HG03565 (cell line): ENCODE measurements around the gene CCDC70.
A peak's percentile ranks its signal among the peaks of the same experiment; 100 is the strongest.
"Not testable (repeated sequence)": the region's sequence is repeated elsewhere in the genome, so short reads cannot be mapped to it uniquely, and the experiment has no call there.

Experiments used
- ATAC-seq: cut with Tn5 transposase; IDR thresholded peaks from one replicate; pipeline ENCODE4 v1.9.1; 2021; ENCODE audit warnings: mild to moderate bottlenecking, moderate library complexity; ENCODE audit not compliant: unreplicated experiment

CCDC70 gene

DNA sequence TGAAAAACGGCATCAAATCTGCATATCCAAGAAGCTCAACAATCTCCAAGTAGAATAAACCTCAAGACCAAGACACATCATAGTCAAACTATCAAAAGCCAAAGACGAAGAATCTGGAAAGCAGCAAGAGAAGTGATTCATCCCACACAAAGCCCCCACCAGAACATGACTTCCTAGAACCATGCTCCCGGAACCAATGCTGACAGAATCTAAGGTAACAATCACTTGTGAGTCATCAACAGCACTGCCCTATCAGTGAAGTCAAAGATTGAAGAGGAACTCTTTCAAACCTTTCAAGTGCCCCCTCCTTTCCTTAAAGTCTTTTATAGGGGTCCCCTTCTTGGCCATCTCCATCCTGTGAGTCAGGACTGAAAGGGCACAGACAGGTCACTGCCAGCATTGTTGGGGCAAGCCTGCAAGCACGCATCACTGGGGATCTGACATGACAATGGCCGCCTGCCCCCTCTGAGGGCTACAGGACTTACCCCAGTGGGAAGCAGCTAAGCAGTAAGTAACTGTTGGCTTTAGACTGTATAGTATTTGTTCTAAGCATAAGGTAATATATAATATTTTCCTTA lies at the start of gene CCDC70:
Gene CCDC70, plus strand, starts transcription at position 247 of the 578 bp plus-strand sequence. CDS start 3,443 bp downstream, outside the sequence.
- ATAC-seq: no peak

DNA sequence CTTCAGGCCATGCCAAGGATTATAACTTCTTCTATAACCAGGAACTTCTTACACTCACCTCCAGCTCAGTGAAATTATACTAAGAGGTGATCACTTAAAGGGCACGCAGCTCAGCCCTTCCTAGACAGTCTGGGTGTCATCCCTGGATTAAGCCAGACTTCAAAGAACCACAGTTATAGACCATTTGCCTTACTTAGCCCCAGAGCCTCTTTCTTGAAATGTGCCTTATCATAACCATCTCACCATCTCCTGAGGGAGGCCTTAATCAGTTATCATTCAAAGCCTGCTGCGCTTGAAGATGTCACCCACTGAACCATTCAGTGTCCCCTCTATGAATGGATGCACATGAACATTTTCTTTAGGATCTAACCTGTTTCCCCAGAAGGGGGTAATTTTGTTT lies 47.7 kb upstream of the CCDC70 start:
- ATAC-seq: no peak

DNA sequence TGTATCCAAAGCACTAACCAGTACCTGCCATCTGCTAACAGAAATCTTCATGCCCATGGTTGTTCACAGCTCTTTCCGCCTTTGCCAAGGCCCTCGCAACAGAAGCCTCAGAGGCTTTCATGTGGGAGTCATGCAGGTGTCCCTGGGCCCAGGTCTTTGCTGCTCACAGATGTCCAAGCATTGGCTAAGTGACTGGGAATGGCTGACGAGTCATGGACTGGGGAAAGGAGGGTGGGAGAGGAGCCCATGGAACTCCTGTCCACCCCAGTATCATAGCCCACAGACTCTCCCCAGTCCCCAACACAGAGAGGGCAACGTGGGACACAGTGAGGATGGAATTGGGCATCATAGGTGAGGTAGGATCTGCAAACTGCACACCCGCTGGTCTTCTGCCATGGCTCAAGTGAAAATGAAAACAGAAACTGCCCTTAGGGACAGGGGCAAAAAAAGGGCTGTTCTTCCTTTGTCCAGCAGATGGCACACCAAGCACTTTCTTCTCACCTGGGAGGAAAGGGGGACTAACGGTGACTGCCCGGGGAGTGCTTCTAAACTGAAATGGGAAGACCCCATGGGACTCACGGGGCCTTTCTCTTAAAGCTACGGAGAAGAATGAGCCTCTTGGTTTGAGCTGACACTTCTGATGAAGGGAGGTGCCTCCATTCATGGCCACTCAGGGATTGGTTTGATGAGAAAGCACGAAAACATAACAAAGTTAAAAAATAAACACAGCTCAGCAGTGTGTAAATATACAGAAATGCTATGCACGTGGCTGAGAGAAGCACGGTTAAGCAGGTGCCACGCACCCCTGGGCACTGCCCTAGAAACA lies 46.7 kb upstream of the CCDC70 start:
- ATAC-seq: peak; percentile 59

DNA sequence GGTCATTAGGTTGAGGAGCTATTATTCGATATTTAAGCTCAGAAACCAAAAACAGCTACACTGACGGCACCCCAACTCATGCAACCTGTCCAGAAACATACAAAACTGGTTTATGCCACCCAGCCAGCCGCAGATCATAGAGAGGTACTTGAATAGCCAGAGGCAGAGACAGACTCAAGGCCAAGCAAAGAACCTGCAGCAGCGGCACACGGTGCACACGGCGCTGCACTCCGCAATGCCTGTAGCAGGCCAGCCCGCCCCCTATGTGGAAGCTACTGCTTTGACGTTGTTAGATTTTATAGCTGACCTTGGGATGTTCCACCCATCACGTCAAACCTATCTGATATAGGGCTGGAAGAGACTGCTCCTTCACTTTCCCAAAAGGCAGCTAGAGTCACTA lies 45.9 kb upstream of the CCDC70 start:
- no peak for ATAC-seq

DNA sequence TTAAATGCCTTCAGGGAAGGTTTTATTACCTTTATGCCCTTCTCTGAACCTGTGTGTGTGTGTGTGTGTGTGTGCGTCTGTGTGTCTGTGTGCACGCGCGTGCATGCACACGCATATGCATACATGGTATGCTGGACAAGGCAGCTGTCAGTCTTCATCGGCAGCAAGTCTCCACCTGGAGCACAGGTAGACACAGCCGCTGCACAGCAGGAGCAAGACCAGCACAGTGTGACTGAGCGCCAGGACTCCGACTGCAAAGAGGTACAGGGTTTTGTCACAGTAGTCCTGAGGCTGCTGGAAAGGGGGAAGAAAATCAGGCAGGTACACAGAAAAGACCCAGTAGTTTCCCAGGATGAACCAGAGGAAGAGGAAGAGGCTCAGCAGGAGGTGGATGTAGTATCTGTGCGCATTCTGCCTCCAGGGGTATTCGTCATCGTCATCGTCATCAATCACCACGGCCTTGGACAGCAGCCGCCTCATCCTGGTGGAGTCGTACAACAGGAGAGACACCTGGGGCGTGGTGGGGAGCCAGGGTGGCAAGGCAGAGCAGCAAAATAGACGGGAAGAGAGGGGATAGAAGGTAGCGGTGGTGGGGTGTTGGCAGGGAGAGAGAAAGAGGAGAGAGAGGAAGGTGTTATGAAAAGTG lies 45.0 kb upstream of the CCDC70 start:
- no peak for ATAC-seq

DNA sequence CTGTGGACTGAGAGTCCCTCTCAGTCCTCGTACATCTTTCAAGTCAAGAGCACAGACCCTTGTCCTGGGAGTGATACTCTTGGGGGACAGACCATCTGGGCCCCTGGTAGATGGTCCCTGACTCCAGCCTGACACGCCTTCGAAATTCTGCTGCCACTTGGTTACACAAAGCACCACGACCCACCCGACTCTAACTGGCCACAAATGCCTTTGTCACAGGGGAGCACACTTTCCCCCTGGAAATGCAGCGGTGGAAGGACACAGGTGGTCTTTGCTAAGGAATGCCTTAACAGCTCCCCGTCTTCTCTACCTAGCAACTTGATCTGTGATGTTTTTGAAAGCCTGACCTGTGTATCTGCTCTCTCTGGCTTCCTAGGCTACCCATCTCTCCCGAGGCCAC lies 44.1 kb upstream of the CCDC70 start:
- no peak for ATAC-seq

DNA sequence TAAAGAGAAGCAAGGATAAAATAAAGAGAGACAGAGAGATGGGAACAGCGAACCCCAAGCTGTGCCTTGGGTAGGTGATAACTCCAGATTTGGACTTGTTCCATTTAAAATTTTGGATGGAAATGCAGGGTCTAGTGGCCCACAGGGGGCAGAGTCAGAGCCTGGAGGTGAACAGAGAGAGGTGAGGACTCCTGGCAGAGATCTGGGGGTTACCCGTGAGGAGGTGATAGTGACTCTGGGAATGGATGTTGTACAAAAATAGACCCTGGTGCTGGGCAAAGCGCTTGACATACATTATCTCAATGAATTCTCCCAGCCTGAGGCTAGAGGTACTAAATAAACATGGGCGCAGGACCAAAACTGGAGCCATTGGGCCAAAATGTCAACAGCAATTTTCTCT lies 43.5 kb upstream of the CCDC70 start:
- ATAC-seq: no peak

DNA sequence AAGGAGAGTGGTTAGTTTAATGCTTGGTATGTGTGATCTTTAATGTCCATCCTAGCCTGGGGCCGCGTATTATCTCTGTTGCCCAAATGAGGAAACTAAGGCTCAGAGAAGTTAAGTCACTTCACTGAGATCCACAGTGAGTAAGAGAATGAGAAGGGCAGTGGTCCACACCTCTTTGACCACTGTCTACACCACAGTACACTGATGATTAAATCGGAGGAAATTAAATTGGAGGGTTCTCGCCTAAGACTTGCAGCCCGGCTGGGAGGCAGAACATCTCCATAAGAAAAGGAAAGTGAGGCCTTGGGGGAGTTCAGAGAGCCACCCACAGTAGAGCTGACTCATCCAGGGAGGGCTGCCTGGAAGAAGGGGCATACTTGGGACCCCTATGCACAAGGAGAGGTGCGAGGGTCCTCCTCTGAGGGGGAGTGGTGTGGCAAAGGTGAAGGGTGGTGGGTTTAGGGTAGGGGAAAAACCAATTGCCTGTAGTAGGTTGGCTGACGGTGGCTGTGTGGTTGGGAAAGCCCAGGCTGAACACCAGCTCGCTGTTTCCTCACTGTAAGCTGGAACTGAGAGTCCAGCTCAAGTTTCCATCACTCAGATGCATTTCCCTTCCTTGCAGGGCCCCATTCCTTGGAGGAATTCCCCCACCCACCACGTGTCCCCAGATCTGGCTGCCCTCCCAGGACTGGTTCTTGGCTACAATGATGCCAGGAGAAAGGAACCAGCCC lies 42.8 kb upstream of the CCDC70 start:
- ATAC-seq: no peak

DNA sequence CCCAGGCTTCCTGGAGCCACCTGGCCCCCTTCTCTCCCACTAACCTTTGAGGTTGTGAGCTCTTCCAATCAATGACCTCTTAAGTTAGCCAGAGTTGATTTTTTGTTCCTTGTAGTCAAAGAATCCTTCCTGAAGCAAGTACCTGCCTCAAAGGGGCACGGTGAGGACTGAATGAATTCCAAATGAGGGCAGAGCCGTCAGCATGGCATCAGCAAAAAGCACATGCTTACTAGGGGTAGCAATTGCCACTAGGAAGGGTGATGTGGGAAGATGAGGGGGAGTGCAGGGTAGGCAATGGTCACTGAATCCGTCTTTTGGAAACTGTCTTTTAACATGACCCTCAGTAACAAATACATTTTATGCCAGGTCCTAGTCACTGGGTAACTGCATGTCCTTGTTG lies 42.2 kb upstream of the CCDC70 start:
- no peak for ATAC-seq

DNA sequence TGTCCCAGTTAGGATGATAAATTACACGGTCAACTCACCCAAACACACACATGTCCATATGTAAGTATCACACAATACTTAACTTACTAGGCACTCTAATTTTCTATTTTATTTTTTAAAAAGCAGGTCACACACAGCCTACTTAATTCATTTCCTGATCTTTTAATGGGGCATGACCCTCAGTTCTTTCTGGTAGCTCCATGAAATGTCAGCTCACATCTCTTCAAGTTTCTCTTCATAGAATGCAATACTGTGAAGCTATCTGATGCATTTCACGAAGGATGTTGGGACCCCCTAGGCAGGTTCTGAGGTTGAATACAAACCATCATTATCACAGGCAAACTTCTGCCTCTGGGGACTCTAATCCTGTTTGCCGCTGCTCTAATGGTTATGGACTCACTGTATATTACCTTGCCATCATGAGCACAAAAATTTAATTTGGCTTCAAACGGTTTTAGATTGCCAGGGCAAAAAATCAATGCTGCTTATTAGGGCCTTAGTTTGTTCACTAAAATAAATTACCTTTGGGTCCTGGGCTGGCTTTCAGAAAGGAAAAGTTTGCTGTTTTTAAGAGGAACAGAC lies 41.7 kb upstream of the CCDC70 start:
- no peak for ATAC-seq

DNA sequence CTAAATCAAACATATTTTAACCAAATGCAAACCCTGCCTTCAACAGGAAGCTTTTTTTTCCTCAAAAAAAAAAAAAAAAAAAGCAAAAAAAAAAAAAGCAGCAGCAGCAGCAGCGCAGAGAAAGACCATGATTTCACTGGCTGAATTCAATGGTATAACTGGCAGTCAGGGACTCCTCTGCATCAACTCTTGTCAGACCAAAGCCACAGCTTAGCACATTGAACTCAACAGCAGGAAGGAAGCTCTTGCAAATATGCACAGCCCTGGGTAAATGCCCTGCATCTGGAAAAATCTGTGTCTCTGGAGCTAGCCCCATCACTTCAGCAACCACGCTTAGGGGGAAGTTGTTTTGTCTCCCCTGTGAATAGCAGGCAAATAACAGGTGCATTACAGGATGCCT lies 40.2 kb upstream of the CCDC70 start:
- ATAC-seq: no peak

DNA sequence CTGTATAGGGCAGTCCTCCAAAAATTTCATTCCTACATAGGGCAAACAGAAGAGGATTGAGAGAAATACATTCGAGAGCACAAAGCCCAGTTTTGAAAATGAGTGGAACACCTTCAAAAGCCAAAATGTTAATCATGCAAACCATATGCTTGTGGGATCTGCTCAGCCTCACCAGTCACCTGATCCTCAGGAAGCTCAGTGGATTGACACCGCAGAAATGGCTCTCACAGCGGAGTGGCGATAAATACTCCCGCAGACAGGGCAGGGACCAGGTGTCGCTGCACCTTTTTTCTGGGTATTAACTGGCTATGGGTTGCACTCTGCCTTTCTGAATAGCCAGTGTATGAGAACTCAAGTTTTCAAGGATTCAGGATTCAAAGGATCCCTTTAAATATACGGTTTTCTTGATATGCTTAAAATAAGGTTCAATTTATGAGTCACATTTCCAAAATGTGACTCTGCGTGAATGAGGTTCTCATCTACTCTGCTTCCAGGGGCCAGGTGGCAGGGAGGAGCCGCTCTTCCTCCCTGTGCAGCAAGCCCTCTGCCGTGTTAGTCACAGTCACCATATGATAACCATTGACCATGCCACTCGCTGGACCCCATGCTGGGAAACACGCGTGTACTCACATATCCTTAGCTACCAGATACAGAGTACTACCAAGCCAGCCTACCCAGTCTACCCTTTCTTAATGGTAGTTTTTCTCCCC lies 39.5 kb upstream of the CCDC70 start:
- ATAC-seq: no peak

DNA sequence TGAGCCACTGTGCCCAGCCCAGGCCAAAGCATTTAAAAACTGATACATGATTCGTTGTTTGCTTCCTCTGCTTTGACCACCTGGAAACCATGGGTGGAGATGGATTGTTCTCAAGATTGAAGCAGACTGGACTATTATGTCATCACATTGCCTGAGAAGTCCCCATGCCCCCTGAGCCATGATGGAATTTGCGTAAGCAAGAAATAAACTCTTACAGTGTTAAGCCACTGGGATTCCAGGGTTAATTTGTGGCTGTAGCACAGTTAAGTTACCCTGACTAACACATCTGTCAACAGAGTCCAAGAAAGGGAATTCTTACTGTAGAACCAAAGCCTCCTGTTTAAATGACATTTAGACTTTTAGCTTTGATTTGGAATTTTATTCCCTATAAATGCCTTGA lies 38.4 kb upstream of the CCDC70 start:
- no peak for ATAC-seq

DNA sequence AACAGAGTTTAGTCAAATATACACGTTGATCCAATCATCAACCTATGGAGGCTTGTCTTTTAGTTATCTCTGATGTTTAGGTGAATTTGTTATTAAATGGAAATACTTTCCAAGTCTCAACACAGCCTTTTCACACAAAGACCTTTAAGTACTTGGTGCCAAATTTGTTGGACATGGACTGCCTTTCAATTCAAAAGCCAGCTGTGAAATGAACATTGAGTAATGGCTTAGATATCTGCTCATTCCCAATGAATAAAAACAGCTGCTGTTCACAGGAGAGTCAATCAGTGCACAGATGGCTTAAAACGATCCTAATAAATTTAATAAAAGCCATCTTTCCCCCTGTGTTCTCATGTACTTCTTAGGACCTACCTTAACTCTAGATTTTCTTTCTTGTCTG lies 37.9 kb upstream of the CCDC70 start:
- no peak for ATAC-seq

DNA sequence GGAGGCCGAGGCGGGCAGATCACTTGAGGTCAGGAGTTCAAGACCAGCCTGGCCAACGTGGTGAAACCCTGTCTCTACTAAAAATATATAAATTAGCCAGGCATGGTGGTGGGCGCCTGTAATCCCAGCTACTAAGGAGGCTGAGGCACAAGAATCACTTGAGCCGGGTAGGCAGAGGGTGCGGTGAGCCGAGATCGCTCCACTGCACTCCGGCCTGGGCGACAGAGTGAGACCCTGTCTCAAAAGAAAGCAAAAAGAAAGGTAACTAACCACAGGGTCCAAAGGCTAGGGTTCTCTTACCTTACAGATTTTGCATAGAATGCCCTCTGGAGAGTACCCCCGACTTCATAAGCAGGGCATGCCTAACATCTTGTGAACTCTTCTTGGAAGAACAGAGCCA lies 37.1 kb upstream of the CCDC70 start:
- not testable (repeated sequence) for ATAC-seq

DNA sequence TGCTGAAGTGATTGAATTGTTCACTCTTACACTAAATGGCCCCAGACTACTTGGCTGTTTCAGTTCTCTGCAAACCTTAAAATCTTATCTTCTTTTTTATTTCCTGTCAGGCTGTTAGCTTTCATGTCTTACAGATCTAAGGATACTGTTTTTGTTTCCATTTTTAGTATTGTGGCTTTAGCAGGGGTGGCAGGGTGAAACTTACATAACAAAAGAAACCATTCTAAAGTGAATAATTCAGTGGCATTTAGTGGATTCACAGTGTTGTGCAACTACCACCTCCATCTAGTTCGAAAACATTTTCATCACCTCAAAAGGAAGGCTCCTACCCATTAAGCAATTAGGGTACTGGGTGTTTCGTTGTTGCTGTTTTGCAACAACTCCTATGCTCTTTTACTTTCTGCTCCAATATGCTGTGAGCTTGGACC lies 36.6 kb upstream of the CCDC70 start:
- ATAC-seq: no peak

DNA sequence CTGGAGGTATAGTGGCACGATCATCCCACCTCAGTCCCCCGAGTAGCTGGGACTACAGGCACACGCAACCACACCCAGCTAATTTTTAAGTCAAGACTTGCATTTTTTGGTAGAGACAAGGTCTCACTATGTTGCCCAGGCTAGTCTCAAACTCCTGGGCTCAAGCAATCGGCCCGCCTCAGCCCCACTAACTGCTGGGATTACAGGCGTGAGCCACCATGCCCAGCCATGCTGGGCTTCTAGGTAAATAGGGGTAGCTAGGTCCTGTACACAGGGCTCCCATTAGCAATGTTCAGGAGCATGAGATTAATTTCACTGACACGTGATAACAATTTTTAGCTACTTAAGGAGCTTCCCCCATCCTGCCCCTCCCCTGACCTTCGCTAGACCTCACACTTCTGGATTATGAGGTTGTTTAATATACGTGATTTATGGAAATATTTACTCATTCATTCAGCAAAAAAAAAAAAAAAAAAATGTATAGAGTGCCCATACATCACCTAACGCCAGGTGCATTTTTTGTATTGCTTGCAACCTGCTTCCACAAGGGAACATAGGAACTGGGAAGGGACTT lies 36.0 kb upstream of the CCDC70 start:
- no peak for ATAC-seq

DNA sequence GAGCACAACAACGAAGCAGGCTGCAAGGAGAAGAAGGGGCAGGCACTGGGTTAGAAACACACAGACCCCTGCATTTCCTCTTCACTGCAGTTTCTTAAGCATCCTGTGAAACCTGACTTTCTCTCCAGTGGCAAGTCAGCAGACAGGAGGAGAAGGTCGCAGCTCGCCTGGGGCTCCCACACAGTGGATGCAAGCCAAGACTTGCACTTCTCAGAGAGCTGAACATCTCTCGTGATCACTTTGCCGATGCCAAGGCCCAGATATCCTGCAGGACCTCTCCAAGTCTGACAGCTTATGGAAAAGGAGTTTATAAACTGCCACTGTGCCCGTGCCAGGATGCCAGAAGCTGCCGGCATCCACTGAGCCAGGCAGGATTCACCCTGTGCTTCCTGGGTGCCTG lies 35.2 kb upstream of the CCDC70 start:
- no peak for ATAC-seq

DNA sequence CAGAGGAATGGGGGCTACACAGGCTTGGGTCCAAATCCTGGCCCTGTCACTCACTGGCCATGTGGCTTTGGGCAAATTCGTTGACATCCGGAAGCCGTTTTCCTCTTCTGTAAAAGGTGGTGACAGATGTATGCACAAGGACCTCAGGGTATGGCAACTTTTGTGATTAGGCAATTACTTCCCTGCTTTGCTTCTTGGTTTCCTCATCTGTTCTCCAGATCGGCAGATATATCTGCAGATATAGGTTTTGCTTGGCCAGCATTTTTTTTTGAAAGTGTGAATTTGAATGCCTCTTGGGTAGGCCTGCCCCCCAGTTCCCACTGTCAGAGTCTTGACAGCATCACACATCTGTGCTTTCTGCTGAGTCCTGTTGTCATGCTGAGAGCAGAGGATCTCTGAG lies 34.5 kb upstream of the CCDC70 start:
- ATAC-seq: no peak
